GDM1 (cell line): Measurements from ENCODE around the gene CD68.
"Not testable (repeated sequence)": the region's sequence is repeated elsewhere in the genome, so short reads cannot be mapped to it uniquely, and the experiment has no call there.

Source experiments
- DNase-seq: peaks from one replicate; lab custom pipeline; 2025; lab: John Stamatoyannopoulos, UW

The CD68 gene

GRCh38 chr17:7580604-7581575, 1.5 kb downstream of the CD68 start:
- DNase-seq = no peak

- no peak for DNase-seq
Observed at GRCh38 chr17:7582396-7583252, 3.2 kb downstream of the CD68 start.

- peak; percentile 92 for DNase-seq
Observed at GRCh38 chr17:7583253-7584109, 4.0 kb downstream of the CD68 start, which contains the start of gene MPDU1. Gene MPDU1, plus strand, starts transcription at chr17:7583852. Its CDS starts 11 bp downstream, at chr17:7583863.

GRCh38 chr17:7586673-7587419, 7.4 kb downstream of the CD68 start:
- DNase-seq = no peak

- DNase-seq = no peak
Observed at GRCh38 chr17:7587420-7588151, 8.1 kb downstream of the CD68 start.

DNA sequence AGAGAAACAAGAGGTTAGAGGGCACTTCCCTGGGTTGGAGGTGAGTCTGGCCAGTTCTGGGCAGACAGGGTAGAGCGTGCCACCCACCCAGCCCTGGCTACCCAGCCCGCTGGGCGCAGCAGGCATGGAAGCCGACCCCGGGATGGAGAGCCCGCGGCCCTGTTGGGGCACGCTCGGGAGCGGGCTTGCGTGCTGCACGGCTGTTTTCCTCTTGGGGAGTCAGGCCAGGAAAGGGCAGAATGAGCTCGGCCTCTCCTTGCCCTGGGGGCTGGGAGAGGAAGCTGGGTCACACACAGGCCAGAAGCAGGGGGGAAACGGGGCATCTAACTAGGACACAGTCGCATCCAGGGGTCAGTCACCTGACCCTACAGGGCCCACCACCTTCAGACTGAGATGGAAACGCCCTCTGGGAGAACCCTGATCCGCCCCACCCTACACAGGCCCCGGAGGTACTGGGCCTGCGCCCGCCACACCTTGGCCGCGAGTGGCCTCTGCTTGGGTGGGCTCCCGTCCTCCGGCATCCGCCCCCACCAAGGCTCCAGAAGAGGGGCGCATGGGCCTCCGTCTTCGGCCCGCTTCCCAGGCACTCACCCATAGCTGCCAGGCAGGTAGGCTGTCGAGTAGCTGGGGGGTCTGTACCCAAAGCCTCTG, 9.2 kb downstream of the CD68 start:
- DNase-seq = no peak

DNA sequence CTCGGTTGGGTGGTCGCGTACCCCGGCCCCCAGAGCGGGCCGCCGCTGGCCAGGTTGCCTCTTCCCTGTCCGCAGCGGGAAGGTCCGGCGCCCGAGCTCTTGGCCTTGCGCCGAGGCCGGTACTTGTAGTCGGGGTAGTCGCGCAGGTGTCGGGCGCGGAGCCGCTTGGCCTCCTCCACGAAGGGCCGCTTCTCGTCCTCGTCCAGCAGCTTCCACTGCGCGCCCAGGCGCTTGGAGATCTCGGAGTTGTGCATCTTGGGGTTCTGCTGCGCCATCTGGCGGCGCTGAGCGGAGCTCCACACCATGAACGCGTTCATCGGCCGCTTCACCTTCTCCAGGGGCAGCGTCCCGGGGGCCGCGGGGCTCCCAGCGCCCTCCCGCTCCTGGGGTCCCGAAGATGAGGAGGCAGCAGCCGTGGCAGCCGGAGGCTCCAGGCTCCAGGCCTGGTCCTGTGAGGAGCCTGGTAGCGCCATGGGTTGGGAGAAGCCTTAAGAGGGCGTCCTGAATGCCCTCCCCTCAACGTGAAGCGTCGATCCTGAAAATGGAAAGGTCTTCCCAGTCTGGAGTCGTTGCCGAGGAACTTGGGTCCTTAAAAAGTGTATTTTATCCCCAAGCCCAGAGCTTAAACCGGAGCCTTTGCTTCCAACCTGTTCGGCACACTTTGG, 9.9 kb downstream of the CD68 start:
- no peak for DNase-seq

GRCh38 chr17:7589891-7590691, 10.7 kb downstream of the CD68 start, which contains the start of gene SOX15:
Gene SOX15, minus strand, starts transcription at chr17:7590094. Its CDS starts 418 bp downstream, at chr17:7589676.
- DNase-seq = no peak

DNA sequence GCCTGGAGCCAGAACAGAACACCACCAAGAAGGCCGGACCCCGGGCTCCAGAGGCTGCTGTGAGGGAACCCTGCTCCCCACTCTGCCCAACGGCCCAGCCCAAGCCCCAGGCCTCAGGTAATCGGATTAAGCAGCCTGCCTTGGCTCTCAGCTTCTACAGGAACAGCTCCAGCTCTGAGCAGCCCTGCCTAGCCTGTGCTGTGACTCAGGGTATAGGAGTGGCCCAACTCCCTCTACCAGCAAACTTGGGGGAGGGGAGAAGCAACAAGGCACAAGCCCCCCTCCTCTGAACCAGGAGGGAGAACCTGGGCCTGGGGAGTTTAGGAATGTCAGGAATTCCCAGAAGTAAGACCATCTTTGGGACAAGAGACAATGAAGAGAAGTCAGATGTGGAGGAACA, 11.3 kb downstream of the CD68 start:
- no peak for DNase-seq

DNA sequence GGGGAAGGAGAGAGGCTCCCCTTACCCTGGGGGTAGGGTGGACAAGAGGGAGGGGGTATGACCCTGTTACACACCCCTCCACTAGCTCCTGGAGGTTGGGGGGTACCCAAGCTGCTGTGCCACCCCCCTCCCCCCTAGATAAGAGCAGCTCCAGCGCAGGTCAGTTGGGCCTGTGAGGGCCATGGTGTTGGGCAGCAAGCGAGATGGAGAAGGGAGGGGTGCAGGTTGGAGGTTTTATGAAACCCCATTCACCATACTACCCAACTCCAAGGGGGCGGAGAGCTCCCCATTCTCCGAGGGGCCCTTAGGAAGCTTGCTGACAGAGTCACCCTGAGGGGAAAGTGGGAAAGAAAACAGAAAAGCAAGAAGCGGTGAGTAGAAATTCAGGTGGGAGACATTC, 12.2 kb downstream of the CD68 start:
- DNase-seq = no peak

DNA sequence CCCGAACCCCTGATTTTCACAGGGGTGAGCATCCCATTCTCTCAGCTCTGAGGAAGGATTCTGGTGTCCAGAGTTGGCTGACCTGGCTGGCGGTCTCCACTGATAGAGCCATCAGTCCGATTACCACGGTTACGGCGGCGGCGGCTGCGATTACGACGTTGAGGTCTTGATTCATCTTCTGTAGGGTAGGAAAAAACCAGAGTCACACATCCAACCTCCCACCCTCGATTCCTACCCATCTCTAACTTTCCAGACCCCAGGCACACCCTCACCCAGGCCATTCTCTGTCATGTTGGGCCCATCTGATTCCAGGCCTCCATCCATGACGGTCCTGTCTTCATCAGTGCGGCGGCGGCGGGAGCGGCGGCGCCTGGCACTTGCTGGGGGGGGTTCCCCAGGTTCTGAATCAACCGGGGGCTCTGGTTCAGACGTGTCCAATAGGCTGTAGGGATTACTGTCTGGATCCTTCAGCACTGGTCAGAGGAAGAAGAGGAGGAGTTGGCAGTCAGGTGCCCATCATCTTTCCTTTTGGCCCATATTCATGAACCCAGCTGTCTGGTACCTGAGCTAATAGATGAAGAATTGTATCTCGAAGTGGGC, 13.1 kb downstream of the CD68 start:
- DNase-seq = no peak

DNA sequence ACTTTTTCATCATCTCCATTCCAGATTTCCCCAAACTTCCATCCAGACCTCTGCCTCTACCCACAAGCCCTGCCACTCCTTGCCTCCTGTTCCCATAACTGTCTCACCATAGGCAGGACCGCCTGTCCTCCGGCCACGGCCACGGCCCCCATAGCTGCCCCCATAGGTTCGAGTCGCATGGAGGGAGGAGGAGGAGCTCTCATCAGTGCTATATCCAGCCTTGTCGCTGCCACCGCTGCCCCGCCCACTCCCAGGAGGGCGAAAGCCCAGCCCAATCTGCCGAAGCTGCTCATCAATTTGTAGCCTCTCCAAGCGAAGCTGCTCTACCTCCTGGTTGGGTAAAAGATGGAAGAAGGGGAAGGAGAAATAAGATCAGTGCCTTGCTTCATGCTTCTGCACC, 13.9 kb downstream of the CD68 start:
- DNase-seq = no peak

GRCh38 chr17:7597561-7597960, 18.1 kb downstream of the CD68 start:
- DNase-seq = not testable (repeated sequence)

- no peak for DNase-seq
Observed at GRCh38 chr17:7606280-7606679, 26.8 kb downstream of the CD68 start.

GRCh38 chr17:7610641-7611040, 31.2 kb downstream of the CD68 start:
- DNase-seq = no peak

DNA sequence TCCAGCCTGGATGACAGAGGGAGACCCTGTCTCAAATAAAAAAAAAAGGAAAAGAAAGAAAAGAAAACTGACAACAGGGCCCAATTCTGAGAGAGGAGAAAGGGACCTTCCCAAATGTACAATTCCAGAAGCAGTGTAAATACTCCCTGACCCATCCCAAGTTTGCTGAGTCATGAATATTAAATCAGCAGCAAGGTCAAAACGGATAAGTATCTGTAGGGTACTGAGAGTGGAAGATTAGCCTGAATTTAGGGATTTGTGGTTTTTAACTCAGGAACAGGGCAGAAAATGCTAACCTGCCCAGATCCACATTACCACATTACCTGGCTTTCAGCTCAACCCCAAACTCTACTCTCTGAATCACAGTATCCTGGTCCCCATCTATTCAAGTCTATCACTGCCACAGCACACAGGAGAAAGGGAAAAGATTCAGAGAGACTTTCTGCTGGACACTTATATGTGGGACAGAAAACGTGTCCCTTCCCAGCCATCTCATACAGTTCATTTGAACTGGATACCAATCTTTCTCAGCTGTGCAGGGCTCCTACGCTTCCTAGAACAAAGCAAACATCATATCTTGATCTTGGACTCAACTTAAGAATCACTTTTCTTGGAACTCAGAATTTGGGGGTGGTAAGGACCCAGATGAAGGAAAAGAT, 32.3 kb downstream of the CD68 start:
- DNase-seq = no peak

DNA sequence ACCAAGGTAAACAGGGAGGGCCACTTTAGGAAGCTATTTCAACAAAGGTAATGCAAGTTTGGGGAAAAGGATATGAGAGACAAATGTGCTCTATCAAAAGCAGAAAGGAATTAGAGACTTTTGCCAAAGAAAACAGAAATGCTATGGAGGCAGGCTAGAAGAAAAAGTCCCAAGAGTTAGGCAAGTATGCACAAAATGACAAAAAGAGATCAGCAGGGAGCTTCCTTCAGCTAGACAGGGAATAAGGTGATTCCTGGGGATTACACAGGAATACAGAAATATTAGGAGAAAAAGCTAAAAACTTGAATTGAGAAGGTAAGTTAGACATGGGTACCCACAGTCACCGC, 32.8 kb downstream of the CD68 start:
- DNase-seq = no peak
